Liver (tissue), 9 donors: Measurements from ENCODE around the gene OR2J3. TPM values are rescaled to one million over a fixed set of nuclear protein-coding genes. Genes with fewer than 3 reads are reported as not detected.
"Not testable (repeated sequence)": the region's sequence is repeated elsewhere in the genome, so short reads cannot be mapped to it uniquely, and the experiment has no call there.

ENCODE experiments used
- DNase-seq: peaks from one replicate; pipeline ENCODE4 v3.0.0-alpha.2; 2017; ENCODE audit warnings: low spot score
- H3K27ac ChIP-seq, 2 donors: one replicate each; pipeline ENCODE4 v1.7.0; 2013; ENCODE audit warnings: inconsistent platforms in 2 of 2, low read length in 2 of 2, control low read depth in 1 of 2, low read depth in 1 of 2, mild to moderate bottlenecking in 1 of 2
- H3K27me3 ChIP-seq, 4 donors: one replicate each; pipeline versions ENCODE4 v1.6.1 to v1.7.0; 2013; ENCODE audit warnings: low read length in 3 of 4, inconsistent platforms in 1 of 4, mild to moderate bottlenecking in 1 of 4, moderate library complexity in 1 of 4; ENCODE audit not compliant: control insufficient read depth in 4 of 4, insufficient read depth in 4 of 4
- H3K36me3 ChIP-seq, 4 donors: one replicate each; pipeline versions ENCODE4 v1.6.1 to v1.7.0; 2013; ENCODE audit warnings: low read length in 3 of 4, mild to moderate bottlenecking in 3 of 4, low read depth in 1 of 4, moderate library complexity in 1 of 4; ENCODE audit not compliant: control insufficient read depth in 4 of 4, insufficient read depth in 3 of 4
- H3K4me1 ChIP-seq, 4 donors: one replicate each; pipeline versions ENCODE4 v1.6.1 to v1.7.0; 2013; ENCODE audit warnings: low read length in 3 of 4, mild to moderate bottlenecking in 3 of 4, moderate library complexity in 1 of 4; ENCODE audit not compliant: control insufficient read depth in 4 of 4, insufficient read depth in 4 of 4
- H3K4me3 ChIP-seq, 3 donors: one replicate each; pipeline versions ENCODE4 v1.6.1 to v1.7.0; 2013; ENCODE audit warnings: low read length in 3 of 3, control low read depth in 1 of 3, low read depth in 1 of 3, mild to moderate bottlenecking in 1 of 3
- H3K9ac ChIP-seq, 2 donors: one replicate each; pipeline ENCODE4 v1.7.0; 2013; ENCODE audit warnings: low read length in 2 of 2, mild to moderate bottlenecking in 2 of 2, moderate library complexity in 2 of 2, control low read depth in 1 of 2, low read depth in 1 of 2
- H3K9me3 ChIP-seq, 4 donors: one replicate each; pipeline versions ENCODE4 v1.6.1 to v1.7.0; 2013; ENCODE audit warnings: low read length in 3 of 4; ENCODE audit not compliant: control insufficient read depth in 4 of 4
- ATF3 ChIP-seq: IDR thresholded peaks from 2 replicates; pipeline ENCODE4 v1.6.1; 2016; ENCODE audit warnings: antibody characterized with exemption
- CTCF ChIP-seq: fragments of 150-350 bp; IDR thresholded peaks from 2 replicates; pipeline ENCODE4 v1.5.1; 2017; ENCODE audit warnings: improper control_type of control experiment, low read depth, low read length; ENCODE audit not compliant: missing input control
- EGR1 ChIP-seq, 2 donors: IDR thresholded peaks; 2 replicates each; pipeline ENCODE4 v1.6.1; 2016 to 2018; ENCODE audit warnings: antibody characterized with exemption in 2 of 2, low read depth in 2 of 2
- FOXA1 ChIP-seq: IDR thresholded peaks from 2 replicates; pipeline ENCODE4 v1.6.1; 2016; ENCODE audit warnings: antibody characterized with exemption
- GABPA ChIP-seq, 2 donors: IDR thresholded peaks in 1 of 2; conservative IDR thresholded peaks in 1 of 2; 2 replicates each; pipeline ENCODE4 v1.6.1; 2016; ENCODE audit warnings: antibody characterized with exemption in 2 of 2, mild to moderate bottlenecking in 1 of 2, moderate library complexity in 1 of 2
- HNF4A ChIP-seq, 2 donors: conservative IDR thresholded peaks; 2 replicates each; pipeline ENCODE4 v1.6.1; 2016; ENCODE audit warnings: antibody characterized with exemption in 2 of 2, mild to moderate bottlenecking in 2 of 2
- HNF4G ChIP-seq: IDR thresholded peaks from 2 replicates; pipeline ENCODE4 v1.6.1; 2016; ENCODE audit warnings: antibody characterized with exemption
- JUND ChIP-seq, 2 donors: IDR thresholded peaks; 2 replicates each; pipeline ENCODE4 v1.6.1; 2016; ENCODE audit warnings: antibody characterized with exemption in 2 of 2
- MAX ChIP-seq: IDR thresholded peaks from 2 replicates; pipeline ENCODE4 v1.6.1; 2016; ENCODE audit warnings: antibody characterized with exemption
- NR2F2 ChIP-seq: IDR thresholded peaks from 2 replicates; pipeline ENCODE4 v1.6.1; 2016; ENCODE audit warnings: antibody characterized with exemption
- RAD21 ChIP-seq, 2 donors: IDR thresholded peaks; 2 replicates each; pipeline ENCODE4 v1.6.1; 2016; ENCODE audit warnings: antibody characterized with exemption in 2 of 2, mild to moderate bottlenecking in 2 of 2
- REST ChIP-seq: IDR thresholded peaks from 2 replicates; pipeline ENCODE4 v1.6.1; 2016; ENCODE audit warnings: antibody characterized with exemption, mild to moderate bottlenecking
- RXRA ChIP-seq, 2 donors: IDR thresholded peaks; 2 replicates each; pipeline ENCODE4 v1.6.1; 2017 to 2018; ENCODE audit warnings: antibody characterized with exemption in 2 of 2, mild to moderate bottlenecking in 1 of 2
- TAF1 ChIP-seq: conservative IDR thresholded peaks from 2 replicates; pipeline ENCODE4 v1.6.1; 2016; ENCODE audit warnings: antibody characterized with exemption, mild to moderate bottlenecking
- ZBTB33 ChIP-seq: IDR thresholded peaks from 2 replicates; pipeline ENCODE4 v1.6.1; 2016; ENCODE audit warnings: antibody characterized with exemption
- WGBS: extraction: QIAGEN DNeasy Blood & Tissue Kit; methylation state at CpG from one replicate; pipeline ENCODE4 v1.1.7; 2013; 5-methylcytosine and 5-hydroxymethylcytosine counted together
- polyA plus RNA-seq, 2 donors: library from polyadenylated mRNA; stranded (reverse) in 1 of 2; unstranded in 1 of 2; fragments of 200-250 nt in 1 of 2; fragments of >200 nt in 1 of 2; fragmentation: Nextera tagmentation in 1 of 2; extraction: Ambion mirVana in 1 of 2; gene quantifications; one replicate each; pipeline versions ENCODE4 v1.2.1 to v1.2.3, GENCODE V29; 2013 to 2015
- total RNA-seq, 2 donors: library from RNA; depleted of rRNA; stranded (reverse); fragments of >200 nt; gene quantifications; one replicate each; pipeline ENCODE4 v1.2.3, GENCODE V29; 2014
- donor health status: healthy.
- donor health status: healthy.
- donor health status: healthy.
- donor health status: healthy.
- donor health status: healthy.

Gene OR2J3
- total and polyA plus RNA-seq, 4 donors, result 0.14 TPM; not detected in 3

- TF ChIP-seq CTCF, result no peak
- TF ChIP-seq TAF1, result no peak
- TF ChIP-seq GABPA (IDR thresholded peaks at IDR 0.05 in 1 of 2, conservative IDR thresholded peaks at IDR 0.05 in 1 of 2), result no peak
These were observed 34.5 kb downstream of the OR2J3 start (continued) for GRCh38 chr6:29142309-29142708.

- TF ChIP-seq MAX (no peak), EGR1 (IDR thresholded peaks at IDR 0.05; ENCODE audit: low read depth in 2 of 2) (no peak), ATF3 (no peak), FOXA1 (no peak), ZBTB33 (no peak), HNF4A (conservative IDR thresholded peaks at IDR 0.05) (no peak), JUND (IDR thresholded peaks at IDR 0.05) (no peak), GABPA (IDR thresholded peaks at IDR 0.05 in 1 of 2, conservative IDR thresholded peaks at IDR 0.05 in 1 of 2) (no peak), TAF1 (no peak)
- no peaks in the 10 kb centered on the region for H3K36me3 ChIP-seq
- H3K4me1 ChIP-seq, result no peaks in the 10 kb centered on the region
- no peak overlapping the region for H3K27ac ChIP-seq
- H3K9ac ChIP-seq, result no peak overlapping the region
- no peak for DNase-seq
- no peak overlapping the region for H3K4me3 ChIP-seq
- no peaks in the 10 kb centered on the region for H3K9me3 ChIP-seq
- WGBS, result 59% methylated on average over 2 of the region's 2 CpGs
- no peaks in the 10 kb centered on the region for H3K27me3 ChIP-seq
These were observed 38.3 kb downstream of the OR2J3 start for GRCh38 chr6:29146179-29146578.

GRCh38 chr6:29147074-29147473, 39.2 kb downstream of the OR2J3 start:
- TF ChIP-seq ATF3 (no peak), REST (no peak), HNF4G (no peak), JUND (IDR thresholded peaks at IDR 0.05) (no peak), GABPA (IDR thresholded peaks at IDR 0.05 in 1 of 2, conservative IDR thresholded peaks at IDR 0.05 in 1 of 2) (no peak), HNF4A (conservative IDR thresholded peaks at IDR 0.05) (no peak), EGR1 (IDR thresholded peaks at IDR 0.05; ENCODE audit: low read depth in 2 of 2) (no peak), NR2F2 (no peak), RXRA (IDR thresholded peaks at IDR 0.05) (no peak), RAD21 (IDR thresholded peaks at IDR 0.05) (no peak)
- Histone ChIP-seq H3K27me3 (no peaks in the 10 kb centered on the region), H3K36me3 (no peaks in the 10 kb centered on the region), H3K9me3 (no peaks in the 10 kb centered on the region), H3K9ac (no peak overlapping the region), H3K4me1 (no peaks in the 10 kb centered on the region), H3K4me3 (no peak overlapping the region), H3K27ac (no peak overlapping the region)
- DNase-seq, result no peak
- 94% methylated on average over 3 of the region's 3 CpGs for WGBS

GRCh38 chr6:29149444-29149843, 41.6 kb downstream of the OR2J3 start:
- H3K36me3 ChIP-seq, DNase-seq, H3K27me3 ChIP-seq, H3K27ac ChIP-seq, H3K9ac ChIP-seq, H3K4me1 ChIP-seq, H3K4me3 ChIP-seq, H3K9me3 ChIP-seq: not testable (repeated sequence)
- 68% methylated on average over 3 of the region's 3 CpGs for WGBS
